ENCODE data around the gene SLC50A1. TPM values are rescaled to one million over a fixed set of nuclear protein-coding genes. Genes with fewer than 3 reads are reported as not detected.

Gene SLC50A1
- total RNA-seq, 1 donor from 2014 or later = 77.3 TPM

DNA sequence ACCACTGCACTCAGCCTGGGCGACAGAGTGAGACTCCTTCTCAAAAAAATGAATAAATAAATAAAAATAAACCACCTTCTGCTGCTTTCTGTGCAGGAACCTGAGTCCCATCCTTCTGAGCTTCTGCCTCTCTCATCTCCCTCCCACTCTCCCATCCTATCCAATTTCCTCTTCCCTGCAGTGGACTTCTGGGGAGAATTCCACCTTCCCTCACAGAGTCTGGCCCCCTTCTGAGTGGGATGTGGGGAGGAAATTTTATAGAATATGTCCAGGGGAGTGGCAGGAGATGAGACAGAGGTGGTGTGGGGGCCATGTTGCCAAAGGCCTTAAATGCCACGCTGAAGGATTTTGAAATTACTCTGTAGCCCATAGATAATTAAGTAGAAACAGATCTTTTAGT, 13.3 kb upstream of the SLC50A1 start:
- ChIA-PET CTCF (interaction anchor here (1.0 to 1.2 kb wide), 2 partner anchors 31 to 45 kb away, joined by 3 to 4 read pairs; no protein-coding TSS in a partner anchor), POLR2A (interaction anchor here (0.7 to 1.3 kb wide), 3 partner anchors 13 to 50 kb away, joined by 3 to 6 read pairs (median 4); partner anchors contain the start of gene KRTCAP2)
- intact Hi-C loops (cut with micrococcal nuclease) = no loop called here
- TF ChIP-seq, protein P1, sequence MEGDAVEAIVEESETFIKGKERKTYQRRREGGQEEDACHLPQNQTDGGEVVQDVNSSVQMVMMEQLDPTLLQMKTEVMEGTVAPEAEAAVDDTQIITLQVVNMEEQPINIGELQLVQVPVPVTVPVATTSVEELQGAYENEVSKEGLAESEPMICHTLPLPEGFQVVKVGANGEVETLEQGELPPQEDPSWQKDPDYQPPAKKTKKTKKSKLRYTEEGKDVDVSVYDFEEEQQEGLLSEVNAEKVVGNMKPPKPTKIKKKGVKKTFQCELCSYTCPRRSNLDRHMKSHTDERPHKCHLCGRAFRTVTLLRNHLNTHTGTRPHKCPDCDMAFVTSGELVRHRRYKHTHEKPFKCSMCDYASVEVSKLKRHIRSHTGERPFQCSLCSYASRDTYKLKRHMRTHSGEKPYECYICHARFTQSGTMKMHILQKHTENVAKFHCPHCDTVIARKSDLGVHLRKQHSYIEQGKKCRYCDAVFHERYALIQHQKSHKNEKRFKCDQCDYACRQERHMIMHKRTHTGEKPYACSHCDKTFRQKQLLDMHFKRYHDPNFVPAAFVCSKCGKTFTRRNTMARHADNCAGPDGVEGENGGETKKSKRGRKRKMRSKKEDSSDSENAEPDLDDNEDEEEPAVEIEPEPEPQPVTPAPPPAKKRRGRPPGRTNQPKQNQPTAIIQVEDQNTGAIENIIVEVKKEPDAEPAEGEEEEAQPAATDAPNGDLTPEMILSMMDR (IDR thresholded peaks at IDR 0.05) = no peak
- DNase-seq = no peak
- Mint-ChIP-seq H3K9me3 (no peaks in the 10 kb centered on the region), H3K27ac (no peak overlapping the region), H3K4me1 (peaks cover 9% of the 10 kb centered on the region), H3K27me3 (peaks cover 30% of the 10 kb centered on the region), H3K36me3 (ENCODE audit: low read depth) (no peaks in the 10 kb centered on the region), H3K4me3 (no peak overlapping the region)
- no peak for ATAC-seq (ENCODE audit: low read depth)

- POLR2A ChIA-PET = interaction anchor here (1.8 kb wide), 1 partner anchor 11 kb away, joined by 5 read pairs; no protein-coding TSS in a partner anchor
- ATAC-seq (ENCODE audit: low read depth) (no peak), DNase-seq (no peak)
- CTCF ChIA-PET = no interaction called here
- no peak overlapping the region for H3K4me3 Mint-ChIP-seq
- peaks cover 23% of the 10 kb centered on the region for H3K4me1 Mint-ChIP-seq
- H3K9me3 Mint-ChIP-seq = no peaks in the 10 kb centered on the region
- H3K27ac Mint-ChIP-seq = no peak overlapping the region
- no peaks in the 10 kb centered on the region for H3K36me3 Mint-ChIP-seq (ENCODE audit: low read depth)
- TF ChIP-seq, protein P1 (IDR thresholded peaks at IDR 0.05) = no peak
- intact Hi-C loops (cut with micrococcal nuclease) = no loop called here
- H3K27me3 Mint-ChIP-seq = peaks cover 34% of the 10 kb centered on the region
Measured at GRCh38 chr1:155123801-155124200, 11.9 kb upstream of the SLC50A1 start.

DNA sequence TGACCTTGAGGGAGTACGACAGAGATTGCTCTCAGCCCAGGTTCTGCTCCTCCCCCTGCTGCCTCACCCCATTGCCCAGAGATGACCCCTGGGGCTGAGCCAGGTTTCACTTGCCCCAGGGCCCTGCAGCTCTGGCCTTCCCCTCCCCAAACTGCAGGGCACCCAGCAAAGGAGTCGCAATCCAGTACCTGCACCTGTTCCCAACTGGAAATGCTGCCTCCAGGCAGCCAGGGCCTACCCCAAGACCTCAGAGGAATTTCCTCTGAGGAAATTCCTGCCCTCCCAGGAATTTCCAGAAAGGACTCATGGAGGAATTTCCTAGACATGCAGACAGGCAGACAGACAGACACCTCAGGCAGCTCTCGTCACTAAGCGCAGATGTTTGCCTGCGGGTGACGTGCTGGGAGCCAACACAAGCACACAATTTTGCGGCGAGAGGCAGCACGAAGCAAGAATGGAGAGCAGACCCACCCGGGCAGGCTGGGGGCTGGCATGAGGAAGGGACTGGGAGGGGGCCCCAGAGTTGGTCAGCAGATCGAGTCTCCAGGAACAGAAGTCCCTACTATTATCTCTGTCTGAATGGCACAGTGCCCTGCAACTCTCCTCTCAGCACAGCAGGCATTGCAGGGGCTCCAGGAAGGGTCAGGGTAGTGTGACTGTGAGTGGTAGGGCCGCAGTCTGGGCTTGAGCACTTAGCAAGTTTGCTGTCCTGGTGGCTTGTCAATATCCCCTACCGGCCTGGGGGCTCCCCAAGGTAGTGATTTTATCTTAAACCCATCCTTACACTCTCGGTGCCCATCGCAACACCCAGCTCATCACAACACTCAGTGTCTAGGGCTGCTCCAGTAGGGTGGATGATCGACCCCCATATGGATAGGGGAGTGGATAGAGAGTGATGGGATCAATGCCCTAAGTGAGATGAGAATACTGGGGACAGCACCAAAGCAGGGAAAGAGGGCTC, 10.9 kb upstream of the SLC50A1 start:
- Mint-ChIP-seq H3K27me3 (peaks cover 39% of the 10 kb centered on the region), H3K4me3 (no peak overlapping the region), H3K9me3 (no peaks in the 10 kb centered on the region), H3K36me3 (ENCODE audit: low read depth) (no peaks in the 10 kb centered on the region), H3K27ac (no peak overlapping the region), H3K4me1 (peaks cover 30% of the 10 kb centered on the region)
- CTCF ChIA-PET = interaction anchor here (1.2 kb wide), 1 partner anchor 48 kb away, joined by 4 read pairs; the partner anchor contains the start of gene KRTCAP2
- DNase-seq (no peak), ATAC-seq (ENCODE audit: low read depth) (no peak)
- intact Hi-C loops (cut with micrococcal nuclease) = loop anchor here (5.0 kb wide), 1 partner anchor 32 kb away; no protein-coding TSS in a partner anchor
- POLR2A ChIA-PET = interaction anchor here (1.8 to 2.1 kb wide), 2 partner anchors 10 to 42 kb away, joined by 5 to 6 read pairs; no protein-coding TSS in a partner anchor
- TF ChIP-seq, protein P1 (IDR thresholded peaks at IDR 0.05) = no peak

DNA sequence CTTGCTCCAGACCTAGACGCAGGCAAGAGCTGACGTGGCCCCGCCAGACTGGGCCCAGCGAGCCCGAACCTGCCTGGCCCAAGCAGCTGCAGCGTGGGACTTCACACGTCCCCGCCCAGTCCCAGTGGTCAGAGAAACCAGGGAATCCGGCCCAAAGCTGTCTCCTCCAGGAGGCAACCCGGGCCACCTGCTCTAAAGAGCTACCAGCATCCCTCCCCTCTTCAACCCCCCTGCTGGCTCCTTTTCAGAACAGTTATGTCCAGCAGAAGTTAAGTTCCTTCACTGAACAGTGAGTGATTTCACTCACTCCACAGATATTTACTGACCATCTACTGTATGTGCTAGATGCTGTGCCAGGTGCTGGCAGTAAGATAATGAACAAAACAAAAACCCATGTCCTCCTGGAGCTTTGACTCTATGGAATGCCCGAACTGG, 10.1 kb upstream of the SLC50A1 start:
- ChIA-PET POLR2A (interaction anchor here (1.8 to 2.1 kb wide), 2 partner anchors 10 to 42 kb away, joined by 5 to 6 read pairs; no protein-coding TSS in a partner anchor), CTCF (interaction anchor here (1.2 kb wide), 1 partner anchor 48 kb away, joined by 4 read pairs; the partner anchor contains the start of gene KRTCAP2)
- no peak for ATAC-seq (ENCODE audit: low read depth)
- Mint-ChIP-seq H3K4me1 (peaks cover 30% of the 10 kb centered on the region), H3K27me3 (peaks cover 40% of the 10 kb centered on the region), H3K9me3 (no peaks in the 10 kb centered on the region), H3K27ac (no peak overlapping the region), H3K4me3 (no peak overlapping the region), H3K36me3 (ENCODE audit: low read depth) (no peaks in the 10 kb centered on the region)
- intact Hi-C loops (cut with micrococcal nuclease) = loop anchor here (5.0 kb wide), 1 partner anchor 33 kb away; no protein-coding TSS in a partner anchor
- TF ChIP-seq, protein P1 (IDR thresholded peaks at IDR 0.05) = no peak
- no peak for DNase-seq

Measured in activated B cell treated with CpG ODN at 0.5 μM for 24 hours (primary cell).